ENCODE measurements around the gene IHH.

DNA sequence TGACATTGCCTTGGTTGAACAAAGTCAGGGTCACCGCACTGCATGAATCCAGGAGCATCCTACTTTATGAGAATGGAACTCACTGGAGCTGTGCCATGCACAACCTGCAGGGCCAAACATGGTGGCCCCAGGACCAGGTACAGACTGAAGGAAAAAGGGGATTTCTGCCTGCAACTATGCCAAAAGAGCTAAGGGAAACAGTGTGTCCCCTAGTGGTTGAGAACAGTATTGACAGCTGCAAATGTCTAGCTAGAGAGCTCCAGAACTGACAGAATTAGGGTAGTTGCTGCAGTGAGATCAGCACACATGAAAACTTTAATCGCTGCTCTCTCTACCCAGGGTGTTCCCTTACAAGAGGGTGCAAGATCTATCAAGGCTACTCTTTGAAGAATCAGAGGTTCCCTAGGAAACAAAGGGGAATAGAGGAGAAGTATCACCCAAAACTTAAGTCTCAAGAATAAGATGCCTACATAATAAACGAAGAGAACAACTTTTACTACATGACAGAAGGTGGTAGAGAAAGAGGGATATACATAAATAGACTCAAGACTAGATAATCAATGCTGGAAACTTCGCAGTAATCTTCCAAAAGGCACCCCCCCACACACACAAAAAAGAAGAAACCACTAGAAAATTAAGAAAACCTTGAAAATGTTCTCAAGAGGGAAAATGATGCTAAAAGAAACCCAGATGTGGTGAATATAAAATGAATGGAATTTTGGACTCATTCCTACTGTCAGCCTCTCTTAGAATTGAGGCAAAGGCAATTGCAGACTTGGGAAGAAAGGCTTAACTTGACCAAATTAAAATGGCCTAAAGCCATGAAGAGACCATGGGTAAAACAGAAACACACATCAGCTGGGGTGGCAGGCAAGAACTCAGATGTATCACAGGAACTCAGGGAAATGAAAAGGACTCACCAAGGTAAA, 43.6 kb upstream of the IHH start:
- TF ChIP-seq JUNB (CRISPR knock-in tag; conservative IDR thresholded peaks at IDR 0.05), result no peak
- TF ChIP-seq EZH2 (IDR thresholded peaks at IDR 0.05; ENCODE audit: borderline replicate concordance, low read depth, low read length), result no peak
- no peak for TF ChIP-seq USF2 (CRISPR knock-in tag; IDR thresholded peaks at IDR 0.05)
- no peak for TF ChIP-seq MXI1 (IDR thresholded peaks at IDR 0.05; ENCODE audit: low read depth, low read length)
- no peak for TF ChIP-seq POLR3A (IDR thresholded peaks at IDR 0.05; ENCODE audit: borderline replicate concordance, extremely low read depth, insufficient read depth, insufficient read length)
- no peak for TF ChIP-seq IRF1 (CRISPR knock-in tag; IDR thresholded peaks at IDR 0.05; ENCODE audit: borderline replicate concordance)
- TF ChIP-seq ATF3 (IDR thresholded peaks at IDR 0.05), result no peak
- no peak for TF ChIP-seq ATF3 (CRISPR knock-in tag; conservative IDR thresholded peaks at IDR 0.05)
